GM12864 (cell line): ENCODE results near the gene HRAS.

Experiments
- DNase-seq: peaks from one replicate; pipeline ENCODE4 v3.0.0-alpha.2; 2011; ENCODE audit warnings: low read depth
- H3K4me3 ChIP-seq: 2 replicates; pipeline ENCODE4 v1.5.1; 2011; ENCODE audit warnings: mild to moderate bottlenecking, low read depth, low read length, control low read depth
- CTCF ChIP-seq: IDR thresholded peaks from 2 replicates; pipeline ENCODE4 v1.5.1; 2011; ENCODE audit warnings: low read depth, mild to moderate bottlenecking, moderate library complexity, low read length, control low read depth, inconsistent platforms; ENCODE audit errors: missing control alignments

Gene HRAS

GRCh38 chr11:541433-541885 lies 6.1 kb upstream of the HRAS start:
- no peak for DNase-seq
- TF ChIP-seq CTCF = no peak
- no peak overlapping the region for H3K4me3 ChIP-seq

- no peak overlapping the region for H3K4me3 ChIP-seq
- no peak for DNase-seq
- TF ChIP-seq CTCF = no peak
These were observed 5.4 kb upstream of the HRAS start for GRCh38 chr11:540583-541432.

- TF ChIP-seq CTCF = no peak
- no peak for DNase-seq
- no peak overlapping the region for H3K4me3 ChIP-seq
These were observed 4.7 kb upstream of the HRAS start for GRCh38 chr11:539971-540481.

GRCh38 chr11:538431-539051 lies 3.2 kb upstream of the HRAS start:
- DNase-seq = no peak
- H3K4me3 ChIP-seq = no peak overlapping the region

GRCh38 chr11:537622-538430 lies 2.5 kb upstream of the HRAS start:
- no peak for TF ChIP-seq CTCF
- H3K4me3 ChIP-seq = peak overlapping the region; percentile 73
- DNase-seq = no peak

More at GRCh38 chr11:538431-539051, 3.2 kb upstream of the HRAS start:
- TF ChIP-seq CTCF = no peak

GRCh38 chr11:536841-537621 lies 1.7 kb upstream of the HRAS start, which contains the start of gene LRRC56:
Gene LRRC56, plus strand, starts transcription at chr11:537527. Its CDS starts 3,158 bp downstream, at chr11:540685.
- no peak for TF ChIP-seq CTCF
- H3K4me3 ChIP-seq = peak within 1 kb of the TSS; percentile 73
- peak; percentile 82 for DNase-seq
